KOPT-K1 (cell line): Measurements from ENCODE around the gene CPSF4.
"Not testable (repeated sequence)": the region's sequence is repeated elsewhere in the genome, so short reads cannot be mapped to it uniquely, and the experiment has no call there.

Source experiments
- H3K27ac ChIP-seq: fragments of 200-600 bp; sonication (generic); 2 replicates; pipeline ENCODE4 v1.5.1; 2016; ENCODE audit warnings: antibody characterized with exemption, mild to moderate bottlenecking, low read depth, low read length; ENCODE audit not compliant: poor library complexity, severe bottlenecking
- H3K36me3 ChIP-seq: fragments of 200-600 bp; sonication (generic); 2 replicates; pipeline ENCODE4 v1.5.1; 2017; ENCODE audit warnings: antibody characterized with exemption, mild to moderate bottlenecking, low read length, moderate library complexity; ENCODE audit not compliant: insufficient read depth
- H3K9me3 ChIP-seq: fragments of 200-600 bp; sonication (generic); 2 replicates; pipeline ENCODE4 v1.5.1; 2017; ENCODE audit warnings: antibody characterized with exemption, low read length, mild to moderate bottlenecking; ENCODE audit not compliant: insufficient read depth, poor library complexity, severe bottlenecking

Gene CPSF4

DNA sequence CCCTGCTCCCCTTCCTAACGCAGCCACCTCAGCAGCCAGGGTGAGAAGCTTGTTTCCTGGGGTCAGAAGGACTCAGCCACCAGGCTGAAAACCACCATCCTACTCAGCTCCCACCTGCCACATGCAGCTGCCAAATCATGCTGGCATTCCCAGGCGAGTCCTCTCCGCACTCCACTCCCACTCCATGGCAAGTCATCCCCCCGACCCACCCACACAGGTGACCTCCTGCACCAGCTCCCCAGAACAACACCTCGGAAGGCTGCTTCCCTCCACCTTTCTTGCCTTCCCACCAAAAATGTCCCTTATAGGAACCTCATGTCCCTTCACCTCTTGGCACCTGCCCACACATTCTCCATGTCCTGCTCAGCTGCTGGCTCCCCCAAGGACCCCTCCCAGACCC is 35.0 kb upstream of the CPSF4 start:
- no peak overlapping the region for H3K27ac ChIP-seq

DNA sequence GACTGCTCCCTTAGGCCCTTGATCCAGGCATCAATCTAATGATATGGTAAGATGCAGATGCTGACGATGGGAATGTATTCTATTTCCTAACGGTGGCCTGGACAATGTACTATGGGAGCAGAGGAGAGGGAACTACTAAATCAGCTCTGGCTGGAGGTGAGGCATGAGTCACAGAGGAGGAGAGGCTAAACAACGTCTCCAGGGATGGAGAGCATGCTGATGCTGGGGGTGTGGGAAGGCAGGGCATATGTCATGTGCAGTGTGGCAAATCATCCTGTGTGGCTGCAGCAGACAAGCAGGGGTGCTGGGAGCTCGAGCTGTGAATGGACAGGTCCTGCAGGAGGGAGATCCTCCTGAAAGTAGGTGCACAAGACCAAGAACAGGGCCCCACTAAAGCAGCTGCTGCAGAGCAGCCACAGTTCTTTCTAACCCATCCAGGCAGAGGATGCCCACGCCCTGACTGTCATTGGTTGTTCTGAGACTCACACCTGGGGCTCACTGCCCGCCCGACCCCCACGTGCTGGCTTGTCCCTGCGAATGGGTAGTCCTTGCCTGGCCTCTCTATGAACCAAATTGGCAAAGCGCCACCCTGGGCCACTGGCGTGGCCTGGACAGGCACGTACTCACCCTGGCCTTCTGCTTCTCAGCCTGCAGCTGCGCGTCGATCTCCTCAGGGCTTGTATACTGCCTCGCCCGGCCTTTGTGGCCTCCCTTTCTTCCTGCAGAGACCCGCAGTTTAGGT is 34.3 kb upstream of the CPSF4 start:
- Histone ChIP-seq H3K36me3 (peaks cover 66% of the 10 kb centered on the region), H3K27ac (no peak overlapping the region), H3K9me3 (no peaks in the 10 kb centered on the region)

More for the DNA sequence above, 35.0 kb upstream of the CPSF4 start:
- peaks cover 72% of the 10 kb centered on the region for H3K36me3 ChIP-seq
- H3K9me3 ChIP-seq = no peaks in the 10 kb centered on the region

DNA sequence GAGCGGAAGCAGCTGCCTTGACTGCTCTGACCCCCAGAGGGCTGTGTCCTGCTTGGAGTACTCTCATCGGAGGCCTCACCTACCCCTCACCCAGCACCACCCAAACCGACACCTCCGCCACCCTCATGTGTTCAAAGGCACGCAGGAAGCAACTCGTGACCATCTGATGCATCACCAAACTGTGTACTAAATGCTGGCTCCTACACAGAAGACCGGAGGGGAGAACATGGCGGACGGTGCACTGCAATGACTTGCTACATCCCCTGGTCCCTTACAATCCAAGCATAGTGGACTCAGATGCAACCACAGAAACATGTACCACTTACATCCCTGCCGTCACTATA is 33.8 kb upstream of the CPSF4 start:
- Histone ChIP-seq H3K36me3 (peaks cover 60% of the 10 kb centered on the region), H3K9me3 (no peaks in the 10 kb centered on the region), H3K27ac (no peak overlapping the region)

DNA sequence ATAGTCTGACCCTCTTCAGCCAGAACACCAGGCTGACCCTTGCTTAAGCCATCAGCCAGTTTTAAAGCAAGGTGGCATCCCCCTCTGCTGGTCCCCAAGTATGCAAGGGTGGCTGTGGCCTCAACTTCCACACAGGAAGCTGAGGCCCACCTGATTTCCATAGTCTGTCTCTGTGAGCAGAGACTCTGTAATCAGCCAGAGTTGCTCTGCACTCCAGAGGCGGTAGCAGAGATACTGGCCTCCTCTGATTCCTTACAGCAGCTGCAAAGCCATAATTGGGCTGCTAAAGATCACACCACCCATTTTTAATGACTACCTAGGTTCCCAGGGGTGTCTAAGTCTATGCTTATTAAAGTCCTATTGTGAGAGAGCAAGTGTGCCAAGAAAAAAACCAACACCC is 32.2 kb upstream of the CPSF4 start:
- H3K36me3 ChIP-seq = peaks cover 57% of the 10 kb centered on the region
- peak overlapping the region; percentile 96 for H3K27ac ChIP-seq
- no peaks in the 10 kb centered on the region for H3K9me3 ChIP-seq

DNA sequence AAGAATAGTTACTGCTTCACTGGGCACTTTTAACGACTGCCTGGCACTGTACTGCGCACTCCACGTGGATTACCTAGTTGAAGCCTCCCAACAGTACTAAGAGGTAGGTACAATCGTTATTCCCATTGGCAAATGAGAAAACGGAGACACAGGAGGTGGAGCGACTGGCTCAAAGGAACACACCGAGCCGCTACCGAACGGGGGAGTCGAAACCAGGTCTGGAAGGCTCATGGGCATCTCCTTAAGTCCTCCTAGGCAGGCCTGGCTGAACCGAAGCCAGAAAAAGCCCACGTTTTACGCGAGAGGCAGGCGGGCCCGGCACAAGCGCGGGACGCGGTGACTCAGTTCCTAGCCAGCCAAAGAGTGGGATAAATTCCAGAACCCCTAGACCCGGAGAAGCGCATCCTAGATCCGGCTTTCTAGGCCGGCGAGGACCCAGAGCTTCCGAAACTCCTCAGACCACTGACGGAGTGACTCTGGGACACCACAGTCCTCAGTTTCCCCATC is 30.8 kb upstream of the CPSF4 start:
- H3K27ac ChIP-seq = peak overlapping the region; percentile 96
- no peaks in the 10 kb centered on the region for H3K9me3 ChIP-seq
- peaks cover 57% of the 10 kb centered on the region for H3K36me3 ChIP-seq

DNA sequence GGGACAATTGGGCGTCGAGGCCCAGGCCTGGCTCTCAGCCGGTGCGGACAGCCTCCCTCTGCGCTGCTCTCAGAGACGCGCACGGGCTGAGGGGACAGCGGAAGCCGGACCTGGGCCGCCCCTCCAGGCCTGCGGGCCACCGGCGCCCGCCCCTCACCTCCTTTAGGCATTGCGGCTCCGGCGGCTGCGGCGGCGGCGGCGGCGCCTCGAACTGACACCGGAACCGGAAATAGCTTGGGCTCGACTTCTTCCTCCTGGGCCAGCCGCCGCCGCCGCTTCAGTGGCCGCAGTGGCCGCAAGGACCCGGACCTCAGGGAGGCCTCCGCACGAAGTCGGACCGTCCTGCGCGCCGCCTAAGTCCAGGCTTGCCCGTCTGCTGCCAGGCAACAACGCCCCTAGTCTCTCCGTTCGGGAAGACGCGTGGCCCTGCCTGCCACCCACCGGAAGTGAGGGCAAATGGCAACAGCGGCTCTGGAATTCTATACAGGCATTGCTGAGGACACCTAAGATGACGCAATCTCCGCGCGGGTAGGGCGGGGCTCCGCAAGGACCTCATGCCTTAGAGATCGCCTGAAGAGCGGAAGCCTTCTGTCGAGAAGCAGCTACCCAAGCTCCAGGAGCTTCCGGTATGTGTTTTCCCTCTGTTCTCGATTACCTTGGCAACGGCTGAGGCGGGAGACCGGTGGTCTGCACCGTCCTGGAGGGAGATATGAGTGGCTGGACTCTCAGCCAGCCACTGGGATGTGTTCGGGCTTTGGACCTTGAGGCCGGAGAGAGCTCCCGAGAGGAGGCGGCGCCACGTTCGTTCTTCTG is 30.2 kb upstream of the CPSF4 start, which contains the start of the genes BUD31 and PDAP1:
TSS of gene BUD31 (plus strand) at position 591 of the 813 bp plus-strand sequence. CDS start 2,124 bp downstream, outside the sequence.
TSS of gene PDAP1 (minus strand) at position 219 of the 813 bp plus-strand sequence. CDS start at position 170, 49 bp downstream.
- H3K27ac ChIP-seq = peak within 1 kb of the TSS; percentile 96
- H3K9me3 ChIP-seq = no peaks in the 10 kb centered on the region
- H3K36me3 ChIP-seq = peaks cover 57% of the 10 kb centered on the region

DNA sequence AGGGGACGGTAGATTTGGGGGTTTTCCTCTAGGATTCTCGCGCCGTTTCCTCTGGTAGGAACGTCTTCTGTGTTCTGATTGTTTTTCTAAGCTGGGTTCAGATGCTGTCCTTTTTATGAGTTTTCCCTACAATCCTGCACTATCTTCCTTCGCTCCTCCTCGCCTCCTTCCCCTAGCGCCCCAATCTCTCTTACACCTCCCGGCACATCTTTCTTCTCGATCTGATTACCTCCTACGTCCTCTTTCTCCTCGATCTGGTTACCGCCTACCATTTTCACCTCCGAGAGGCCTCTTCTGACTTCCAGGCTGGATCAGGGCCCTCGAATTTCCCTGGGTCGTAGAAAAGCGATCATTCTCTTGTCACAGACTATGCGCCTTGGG is 29.6 kb upstream of the CPSF4 start:
- Histone ChIP-seq H3K9me3 (no peaks in the 10 kb centered on the region), H3K36me3 (peaks cover 55% of the 10 kb centered on the region), H3K27ac (peak overlapping the region; percentile 96)

DNA sequence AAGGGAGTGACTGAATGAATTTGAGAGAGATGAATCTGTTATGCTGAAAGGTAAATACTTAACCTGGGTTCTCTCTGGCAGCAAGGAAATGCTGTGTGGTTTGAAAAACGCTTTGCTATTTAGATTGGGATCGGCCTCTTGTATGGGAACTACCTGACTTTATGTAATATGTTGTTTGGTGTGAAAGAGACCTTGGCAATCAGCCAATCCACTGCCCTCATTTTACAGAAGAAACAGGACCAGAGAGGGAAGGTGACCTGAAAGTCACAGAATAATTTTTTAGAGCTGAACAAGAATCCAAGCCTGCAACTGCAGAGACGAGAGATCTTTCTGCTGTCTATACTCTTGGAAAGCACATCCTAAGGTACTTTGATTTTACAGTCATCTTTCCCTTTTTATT is 28.9 kb upstream of the CPSF4 start:
- H3K36me3 ChIP-seq = peaks cover 55% of the 10 kb centered on the region

DNA sequence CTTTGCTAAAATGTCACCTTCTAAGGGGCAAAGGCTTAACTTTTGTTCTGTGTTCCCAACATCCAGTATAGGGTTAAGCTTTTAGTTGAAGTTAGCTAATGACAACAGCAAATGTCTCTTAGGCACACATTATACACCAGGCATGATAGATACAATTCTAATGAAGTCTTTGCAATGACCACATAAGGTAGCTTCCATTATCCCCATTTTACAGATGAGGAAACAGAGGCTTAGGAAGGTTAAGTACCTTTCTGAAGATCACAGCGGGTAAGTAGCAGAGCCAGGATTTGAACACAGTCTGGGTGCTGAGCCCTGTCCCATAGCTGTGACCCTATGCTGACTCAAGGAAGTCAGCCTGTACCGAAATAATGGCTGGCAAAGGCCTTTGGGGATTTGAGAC is 28.1 kb upstream of the CPSF4 start:
- H3K36me3 ChIP-seq = peaks cover 55% of the 10 kb centered on the region
- no peaks in the 10 kb centered on the region for H3K9me3 ChIP-seq
- H3K27ac ChIP-seq = no peak overlapping the region

More for the DNA sequence above, 28.9 kb upstream of the CPSF4 start:
- H3K27ac ChIP-seq = peak overlapping the region; percentile 96
- no peaks in the 10 kb centered on the region for H3K9me3 ChIP-seq

DNA sequence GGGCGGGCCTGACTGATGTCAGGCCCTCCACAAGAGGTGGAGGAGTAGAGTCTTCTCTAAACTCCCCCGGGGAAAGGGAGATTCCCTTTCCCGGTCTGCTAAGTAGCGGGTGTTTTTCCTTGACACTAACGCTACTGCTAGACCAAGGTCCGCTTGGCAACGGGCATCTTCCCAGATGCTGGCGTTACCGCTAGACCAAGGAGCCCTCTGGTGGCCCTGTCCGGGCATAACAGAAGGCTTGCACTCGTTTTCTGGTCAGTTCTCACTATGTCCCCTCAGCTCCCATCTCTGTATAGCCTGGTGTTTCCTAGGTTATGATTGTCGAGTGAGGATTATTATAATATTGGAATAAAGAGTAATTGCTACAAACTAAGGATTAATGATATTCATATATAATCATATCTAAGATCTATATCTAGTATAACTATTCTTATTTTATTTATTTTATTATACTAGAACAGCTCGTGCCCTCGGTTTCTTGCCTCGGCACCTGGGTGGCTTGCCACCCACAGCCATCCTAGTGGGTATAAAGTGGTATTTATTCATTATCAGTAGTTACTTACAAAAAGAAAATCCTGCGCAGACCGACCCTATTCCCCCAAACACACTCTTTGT is 23.1 kb upstream of the CPSF4 start:
- H3K9me3 ChIP-seq, H3K27ac ChIP-seq: not testable (repeated sequence)
- peaks cover 98% of the 10 kb centered on the region for H3K36me3 ChIP-seq

DNA sequence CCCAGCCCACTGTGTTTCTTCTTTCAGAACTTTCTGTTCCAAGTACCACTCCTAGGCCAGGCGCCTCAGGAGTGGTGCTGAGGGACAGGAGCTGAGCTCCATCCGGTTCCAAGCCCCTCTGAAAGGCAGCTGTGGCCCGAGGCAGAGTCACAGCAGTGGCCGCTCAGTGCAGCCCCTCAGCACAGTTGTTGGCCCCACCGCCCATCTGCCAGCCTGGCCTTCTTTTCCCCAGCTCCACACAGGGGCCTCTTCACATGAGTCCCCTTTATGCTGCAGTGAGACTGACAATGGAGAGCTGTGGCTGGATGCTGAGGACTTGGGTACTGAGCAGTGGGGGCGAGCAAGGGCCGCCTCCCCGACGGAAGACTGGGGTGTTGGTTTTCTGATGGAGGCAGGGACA is 20.5 kb upstream of the CPSF4 start:
- H3K27ac ChIP-seq = no peak overlapping the region
- peaks cover 98% of the 10 kb centered on the region for H3K36me3 ChIP-seq
- H3K9me3 ChIP-seq = no peaks in the 10 kb centered on the region

DNA sequence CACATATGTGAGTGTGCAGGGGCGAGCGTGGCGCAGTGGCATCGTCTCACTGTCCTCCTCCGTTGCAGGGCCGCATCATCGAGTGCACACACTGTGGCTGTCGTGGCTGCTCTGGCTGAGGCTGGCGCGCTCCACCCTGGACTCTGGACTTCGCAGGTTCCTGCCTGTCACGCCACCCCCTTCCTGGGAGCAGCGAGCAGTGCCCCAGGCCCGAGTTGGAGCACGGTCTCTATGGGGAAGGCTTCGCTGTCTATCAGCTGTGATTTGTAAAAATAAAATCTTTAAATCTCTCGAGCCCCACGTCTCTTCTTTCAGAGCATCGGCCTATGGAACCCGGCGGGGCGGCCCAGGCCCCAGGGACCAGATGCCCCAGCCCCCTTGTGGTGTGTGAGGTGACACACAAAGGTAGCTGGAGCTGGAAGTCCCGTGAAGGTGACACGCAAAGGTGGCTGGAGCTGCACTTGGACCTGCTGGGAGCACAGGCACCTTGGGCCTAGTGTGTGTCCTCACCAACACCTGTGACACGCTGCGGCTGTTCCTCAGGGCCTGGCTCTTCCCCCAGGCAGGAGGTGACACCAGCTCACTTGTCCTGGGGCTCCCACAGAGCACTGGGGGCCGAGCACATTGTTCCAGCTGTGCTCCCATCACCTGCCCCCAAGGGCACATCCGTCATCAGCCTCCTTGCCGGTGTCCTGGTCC is 19.3 kb upstream of the CPSF4 start:
- Histone ChIP-seq H3K27ac (no peak overlapping the region), H3K9me3 (no peaks in the 10 kb centered on the region), H3K36me3 (peaks cover 99% of the 10 kb centered on the region)

DNA sequence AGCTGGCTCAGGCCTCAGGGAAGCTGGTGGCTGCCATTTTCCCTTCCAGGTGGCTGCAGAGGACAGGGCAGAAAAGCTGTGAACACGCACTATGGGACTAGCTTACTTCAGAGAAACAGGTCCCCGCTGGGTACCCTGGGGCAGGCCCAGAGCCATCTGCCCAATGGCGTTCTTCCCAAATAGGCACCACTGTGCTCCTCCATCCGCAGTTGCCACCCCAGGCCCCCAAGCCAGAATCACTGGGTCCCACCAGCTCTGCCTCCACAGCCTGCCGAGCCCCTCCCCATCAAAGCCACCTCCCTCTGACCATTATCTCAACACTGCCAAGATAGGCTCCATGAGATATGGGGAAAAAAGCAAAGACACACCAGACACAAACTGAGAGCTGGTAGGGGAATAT is 18.5 kb upstream of the CPSF4 start:
- Histone ChIP-seq H3K36me3 (peaks cover 99% of the 10 kb centered on the region), H3K9me3 (no peaks in the 10 kb centered on the region), H3K27ac (no peak overlapping the region)

DNA sequence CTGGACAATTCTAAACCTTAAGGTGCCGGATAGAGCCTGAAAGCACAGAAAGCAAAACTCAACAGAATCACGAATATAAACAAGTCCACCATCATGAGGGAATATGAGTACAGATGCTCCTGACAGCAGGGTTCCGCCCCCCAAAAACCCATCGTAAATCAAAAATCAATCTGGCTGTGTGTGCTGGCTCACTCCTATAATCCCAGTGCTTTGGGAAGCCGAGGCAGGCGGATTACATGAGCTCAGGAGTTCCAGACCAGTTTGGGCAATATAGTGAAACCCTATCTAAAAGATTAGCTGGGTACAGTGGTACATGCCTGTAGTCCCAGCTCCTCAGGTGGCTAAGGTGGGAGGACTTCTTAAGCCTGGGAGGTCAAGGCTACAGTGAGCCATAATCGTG is 17.8 kb upstream of the CPSF4 start:
- Histone ChIP-seq H3K27ac (no peak overlapping the region), H3K36me3 (peaks cover 100% of the 10 kb centered on the region), H3K9me3 (no peaks in the 10 kb centered on the region)

DNA sequence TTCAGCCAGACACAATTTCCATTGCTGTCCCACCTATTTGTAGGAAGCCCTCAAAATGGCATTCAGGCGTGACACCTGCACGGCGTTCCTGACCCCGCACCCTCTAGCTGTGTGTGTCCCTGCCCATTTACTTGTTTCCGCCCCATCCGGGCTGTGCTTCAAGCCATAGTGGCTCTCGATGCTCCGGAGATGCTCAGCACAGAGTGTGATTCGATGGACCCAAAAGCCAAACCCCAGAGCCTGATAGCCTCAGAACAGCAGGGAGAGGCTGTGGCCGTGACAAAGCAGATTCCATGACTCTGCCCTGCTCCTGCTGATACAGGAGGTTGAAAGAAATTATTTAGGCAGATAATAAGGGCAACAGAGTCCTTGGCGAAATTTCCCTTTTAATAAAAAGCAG is 16.6 kb upstream of the CPSF4 start:
- Histone ChIP-seq H3K9me3 (no peaks in the 10 kb centered on the region), H3K27ac (no peak overlapping the region), H3K36me3 (peaks cover 90% of the 10 kb centered on the region)
